GM18519 (cell line): Measurements from ENCODE around the gene DRC7.
"Not testable (repeated sequence)": the region's sequence is repeated elsewhere in the genome, so short reads cannot be mapped to it uniquely, and the experiment has no call there.

Experiments
- ATAC-seq: cut with Tn5 transposase; IDR thresholded peaks from one replicate; pipeline ENCODE4 v1.9.1; 2021; ENCODE audit warnings: mild to moderate bottlenecking, moderate library complexity; ENCODE audit not compliant: unreplicated experiment, low FRiP score

The DRC7 gene

GRCh38 chr16:57730771-57731730 is 36.4 kb downstream of the DRC7 start:
- no peak for ATAC-seq

- no peak for ATAC-seq
These were observed 37.4 kb downstream of the DRC7 start for GRCh38 chr16:57732037-57732436.

GRCh38 chr16:57732714-57733113 is 38.1 kb downstream of the DRC7 start:
- ATAC-seq, result no peak

- no peak for ATAC-seq
These were observed 39.8 kb downstream of the DRC7 start for GRCh38 chr16:57734308-57734924.

- ATAC-seq, result peak; percentile 78
These were observed 40.5 kb downstream of the DRC7 start for GRCh38 chr16:57734925-57735754.

- no peak for ATAC-seq
These were observed 41.3 kb downstream of the DRC7 start, which contains the start of gene KATNB1 for GRCh38 chr16:57735755-57736418. Gene KATNB1, plus strand, starts transcription at chr16:57735770. Its CDS starts 1,474 bp downstream, at chr16:57737244.

GRCh38 chr16:57736419-57737351 is 42.1 kb downstream of the DRC7 start:
- ATAC-seq, result no peak

GRCh38 chr16:57738844-57739243 is 44.2 kb downstream of the DRC7 start:
- no peak for ATAC-seq

- ATAC-seq, result no peak
These were observed 45.3 kb downstream of the DRC7 start for GRCh38 chr16:57739756-57740422.

- ATAC-seq, result no peak
These were observed 45.9 kb downstream of the DRC7 start for GRCh38 chr16:57740423-57741071.

GRCh38 chr16:57741660-57742191 is 47.1 kb downstream of the DRC7 start:
- no peak for ATAC-seq

- ATAC-seq, result no peak
These were observed 47.9 kb downstream of the DRC7 start for GRCh38 chr16:57742543-57742942.

GRCh38 chr16:57743458-57743857 is 48.9 kb downstream of the DRC7 start:
- no peak for ATAC-seq

GRCh38 chr16:57743886-57744641 is 49.5 kb downstream of the DRC7 start:
- ATAC-seq, result no peak

GRCh38 chr16:57744642-57744903 is 50.0 kb downstream of the DRC7 start:
- no peak for ATAC-seq

- ATAC-seq, result no peak
These were observed 51.2 kb downstream of the DRC7 start for GRCh38 chr16:57745768-57746167.

- ATAC-seq, result not testable (repeated sequence)
These were observed 51.7 kb downstream of the DRC7 start for GRCh38 chr16:57746316-57746715.
